Mesothelial cell of epicardium (in vitro differentiated cells): ENCODE measurements around the gene FOS. TPM values are rescaled to one million over a fixed set of nuclear protein-coding genes. Genes with fewer than 3 reads are reported as not detected.

Experiments used
- DNase-seq, 2 experiments: peaks; one replicate each; pipeline ENCODE4 v3.0.0; 2021; ENCODE audit warnings: low spot score in 2 of 2; ENCODE audit not compliant: unreplicated experiment in 2 of 2
- H3K27ac Mint-ChIP-seq: 2 replicates; pipeline ENCODE4 v1.8.0; 2021; ENCODE audit warnings: mixed read lengths
- H3K27me3 Mint-ChIP-seq: 2 replicates; pipeline ENCODE4 v1.8.0; 2021; ENCODE audit warnings: low read depth, mixed read lengths
- H3K36me3 Mint-ChIP-seq: 2 replicates; pipeline ENCODE4 v1.8.0; 2021; ENCODE audit warnings: mixed read lengths
- H3K4me1 Mint-ChIP-seq: 2 replicates; pipeline ENCODE4 v1.8.0; 2021; ENCODE audit warnings: mixed read lengths
- H3K4me3 Mint-ChIP-seq: 2 replicates; pipeline ENCODE4 v1.8.0; 2021; ENCODE audit warnings: mild to moderate bottlenecking, moderate library complexity, mixed read lengths
- H3K9me3 Mint-ChIP-seq: 2 replicates; pipeline ENCODE4 v1.8.0; 2021; ENCODE audit warnings: mixed read lengths
- total RNA-seq: library from RNA; stranded (reverse); gene quantifications from 3 replicates; pipeline ENCODE4 v1.2.1, GENCODE V29; 2021
- TF ChIP-seq, protein P1 (sequence below): fragments of 200-600 bp; sonication (generic); IDR thresholded peaks from one replicate; pipeline ENCODE4 v1.5.0; 2021; ENCODE audit warnings: antibody characterized with exemption; ENCODE audit not compliant: unreplicated experiment

Gene FOS
- total RNA-seq, 1 donor from 2014 or later, result 789 TPM

GRCh38 chr14:75240781-75241180 is 37.8 kb upstream of the FOS start:
- no peaks in the 10 kb centered on the region for H3K36me3 Mint-ChIP-seq
- no peak overlapping the region for H3K4me3 Mint-ChIP-seq
- no peak for DNase-seq
- H3K27ac Mint-ChIP-seq, result no peak overlapping the region
- TF ChIP-seq, protein P1, sequence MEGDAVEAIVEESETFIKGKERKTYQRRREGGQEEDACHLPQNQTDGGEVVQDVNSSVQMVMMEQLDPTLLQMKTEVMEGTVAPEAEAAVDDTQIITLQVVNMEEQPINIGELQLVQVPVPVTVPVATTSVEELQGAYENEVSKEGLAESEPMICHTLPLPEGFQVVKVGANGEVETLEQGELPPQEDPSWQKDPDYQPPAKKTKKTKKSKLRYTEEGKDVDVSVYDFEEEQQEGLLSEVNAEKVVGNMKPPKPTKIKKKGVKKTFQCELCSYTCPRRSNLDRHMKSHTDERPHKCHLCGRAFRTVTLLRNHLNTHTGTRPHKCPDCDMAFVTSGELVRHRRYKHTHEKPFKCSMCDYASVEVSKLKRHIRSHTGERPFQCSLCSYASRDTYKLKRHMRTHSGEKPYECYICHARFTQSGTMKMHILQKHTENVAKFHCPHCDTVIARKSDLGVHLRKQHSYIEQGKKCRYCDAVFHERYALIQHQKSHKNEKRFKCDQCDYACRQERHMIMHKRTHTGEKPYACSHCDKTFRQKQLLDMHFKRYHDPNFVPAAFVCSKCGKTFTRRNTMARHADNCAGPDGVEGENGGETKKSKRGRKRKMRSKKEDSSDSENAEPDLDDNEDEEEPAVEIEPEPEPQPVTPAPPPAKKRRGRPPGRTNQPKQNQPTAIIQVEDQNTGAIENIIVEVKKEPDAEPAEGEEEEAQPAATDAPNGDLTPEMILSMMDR, result no peak
- no peaks in the 10 kb centered on the region for H3K9me3 Mint-ChIP-seq
- H3K4me1 Mint-ChIP-seq, result peaks cover 36% of the 10 kb centered on the region
- no peaks in the 10 kb centered on the region for H3K27me3 Mint-ChIP-seq

DNA sequence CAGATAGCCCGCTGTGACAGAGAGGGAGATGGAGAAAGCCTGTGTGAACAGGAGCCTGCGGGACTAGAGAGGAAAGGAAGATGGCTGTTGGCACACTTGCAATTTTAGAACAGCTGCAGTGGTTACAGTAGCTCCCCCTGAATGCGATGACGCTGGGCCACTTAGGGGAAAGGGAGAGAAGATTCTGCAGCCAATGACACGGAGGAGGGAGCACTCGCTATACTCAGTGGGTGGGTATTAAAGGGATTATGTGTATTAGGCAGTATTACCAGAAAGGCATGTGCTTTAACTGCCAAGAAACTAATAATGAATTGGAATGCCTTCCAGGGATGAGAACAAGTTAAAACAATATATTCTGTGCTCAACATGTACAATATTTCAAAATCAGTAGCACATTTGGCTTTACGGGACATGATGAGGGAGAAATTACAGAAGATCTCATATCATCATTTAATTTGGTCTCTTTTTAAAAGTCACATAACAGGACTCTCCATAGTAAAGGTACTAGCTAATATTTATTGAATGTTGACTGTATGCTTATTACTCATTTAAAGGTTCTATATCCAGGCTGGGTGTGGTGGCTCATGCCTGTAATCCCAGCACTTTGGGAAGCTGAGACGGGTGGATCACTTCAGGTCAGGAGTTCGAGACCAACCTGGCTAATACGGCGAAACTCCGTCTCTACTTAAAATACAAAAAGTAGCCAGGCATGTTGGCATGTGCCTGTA is 35.9 kb upstream of the FOS start:
- Mint-ChIP-seq H3K4me3 (no peak overlapping the region), H3K27me3 (no peaks in the 10 kb centered on the region), H3K9me3 (no peaks in the 10 kb centered on the region), H3K36me3 (no peaks in the 10 kb centered on the region), H3K27ac (peak overlapping the region; percentile 32), H3K4me1 (peaks cover 25% of the 10 kb centered on the region)
- peak in 1 of 2 experiments; percentile 53 for DNase-seq
- TF ChIP-seq, protein P1, result no peak

DNA sequence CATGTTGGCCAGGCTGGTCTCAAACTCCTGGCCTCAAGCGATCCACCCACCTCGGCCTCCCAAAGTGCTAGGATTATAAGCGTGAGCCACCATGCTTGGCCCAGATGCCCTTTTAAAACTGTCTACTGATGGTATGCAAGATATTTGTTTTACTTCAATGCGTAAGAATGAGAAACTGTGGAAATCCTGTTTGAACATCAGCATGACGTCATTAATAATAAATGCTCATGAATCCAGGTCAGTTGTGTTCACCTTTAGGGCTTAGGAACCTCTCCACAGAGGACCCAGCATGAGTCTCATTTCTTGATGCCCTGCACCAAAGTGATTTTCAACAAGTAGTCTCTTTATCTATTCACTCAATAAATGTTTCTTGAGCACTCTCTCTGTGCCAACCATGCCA is 34.5 kb upstream of the FOS start:
- no peak overlapping the region for H3K4me3 Mint-ChIP-seq

DNA sequence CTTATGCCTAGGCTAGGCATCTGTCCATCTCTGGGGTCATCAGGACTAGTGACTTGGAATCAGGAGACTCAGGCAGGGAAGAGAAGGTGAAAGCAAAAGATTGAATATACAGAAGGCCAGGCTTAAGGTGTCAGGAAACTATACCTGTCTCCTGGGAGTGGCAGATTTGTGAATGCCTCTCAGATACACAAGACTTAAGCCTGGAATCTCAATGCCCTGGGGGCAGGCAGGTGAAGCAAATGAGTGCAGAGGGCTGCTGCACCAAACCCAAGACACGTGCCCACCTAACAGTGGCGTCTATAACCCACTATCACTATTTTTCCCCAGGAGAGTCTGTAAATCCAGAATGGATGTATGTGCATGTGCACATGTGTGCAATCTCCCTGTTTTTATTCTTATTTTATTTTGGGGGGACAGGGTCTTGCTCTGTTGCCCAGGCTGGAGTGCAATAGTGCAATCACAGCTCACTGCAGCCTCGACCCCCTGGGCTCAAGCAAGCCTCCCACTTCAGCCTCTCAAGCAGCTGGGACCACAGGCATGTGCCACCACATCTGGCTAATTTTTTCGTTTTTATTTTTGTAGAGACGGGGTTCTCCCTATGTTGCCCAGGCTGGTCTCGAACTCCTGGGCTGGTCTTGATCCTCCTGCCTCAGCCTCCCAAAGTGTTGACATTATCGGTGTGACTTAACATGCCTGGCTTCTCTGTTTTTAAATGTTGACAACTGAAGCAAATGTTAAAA is 31.9 kb upstream of the FOS start:
- TF ChIP-seq, protein P1, result no peak

More for the DNA sequence above, 34.5 kb upstream of the FOS start:
- no peaks in the 10 kb centered on the region for H3K9me3 Mint-ChIP-seq
- TF ChIP-seq, protein P1, result no peak
- DNase-seq, result no peak
- H3K27ac Mint-ChIP-seq, result no peak overlapping the region
- H3K27me3 Mint-ChIP-seq, result no peaks in the 10 kb centered on the region
- no peaks in the 10 kb centered on the region for H3K36me3 Mint-ChIP-seq
- H3K4me1 Mint-ChIP-seq, result peaks cover 15% of the 10 kb centered on the region

GRCh38 chr14:75247286-75247922 is 31.2 kb upstream of the FOS start:
- peaks cover 11% of the 10 kb centered on the region for H3K4me1 Mint-ChIP-seq
- no peak for DNase-seq
- H3K27ac Mint-ChIP-seq, result no peak overlapping the region
- TF ChIP-seq, protein P1, result no peak
- no peak overlapping the region for H3K4me3 Mint-ChIP-seq
- no peaks in the 10 kb centered on the region for H3K27me3 Mint-ChIP-seq
- no peaks in the 10 kb centered on the region for H3K9me3 Mint-ChIP-seq
- H3K36me3 Mint-ChIP-seq, result no peaks in the 10 kb centered on the region

More for the DNA sequence above, 31.9 kb upstream of the FOS start:
- Mint-ChIP-seq H3K9me3 (no peaks in the 10 kb centered on the region), H3K4me3 (no peak overlapping the region), H3K27ac (no peak overlapping the region), H3K4me1 (peaks cover 15% of the 10 kb centered on the region), H3K36me3 (no peaks in the 10 kb centered on the region), H3K27me3 (no peaks in the 10 kb centered on the region)
- no peak for DNase-seq
